ENCODE results near the gene PSMC3.

GRCh38 chr11:47374720-47375019 lies 51.6 kb downstream of the PSMC3 start:
- TF ChIP-seq CTCF (IDR thresholded peaks at IDR 0.05) (no peak), POLR2AphosphoS5 (IDR thresholded peaks at IDR 0.05) (no peak)

All from breast epithelium (tissue), 3 donors.